NCI-H1417 treated with DMSO at 0.1 percent for 48 hours (cell line): ENCODE results near the gene BMS1.
"Not testable (repeated sequence)": the region's sequence is repeated elsewhere in the genome, so short reads cannot be mapped to it uniquely, and the experiment has no call there.

Source experiments
- DNase-seq: peaks from one replicate; lab custom pipeline; 2025; lab: John Stamatoyannopoulos, UW

The BMS1 gene

GRCh38 chr10:42795701-42796100 lies 13.1 kb downstream of the BMS1 start:
- no peak for DNase-seq

GRCh38 chr10:42801135-42801534 lies 18.5 kb downstream of the BMS1 start:
- DNase-seq: no peak

- DNase-seq: no peak
Measured at GRCh38 chr10:42802876-42803275, 20.3 kb downstream of the BMS1 start.

- no peak for DNase-seq
Measured at GRCh38 chr10:42809676-42810075, 27.1 kb downstream of the BMS1 start.

GRCh38 chr10:42812028-42812427 lies 29.4 kb downstream of the BMS1 start:
- DNase-seq: no peak

GRCh38 chr10:42813989-42814687 lies 31.5 kb downstream of the BMS1 start:
- DNase-seq: not testable (repeated sequence)

GRCh38 chr10:42816334-42816733 lies 33.7 kb downstream of the BMS1 start:
- not testable (repeated sequence) for DNase-seq

GRCh38 chr10:42816912-42817311 lies 34.3 kb downstream of the BMS1 start:
- DNase-seq: no peak

GRCh38 chr10:42817417-42817816 lies 34.8 kb downstream of the BMS1 start:
- DNase-seq: not testable (repeated sequence)

- DNase-seq: not testable (repeated sequence)
Measured at GRCh38 chr10:42826759-42827158, 44.2 kb downstream of the BMS1 start.

- DNase-seq: no peak
Measured at GRCh38 chr10:42827201-42827600, 44.6 kb downstream of the BMS1 start.

GRCh38 chr10:42828391-42828790 lies 45.8 kb downstream of the BMS1 start:
- DNase-seq: not testable (repeated sequence)

GRCh38 chr10:42830237-42830636 lies 47.6 kb downstream of the BMS1 start:
- no peak for DNase-seq

- DNase-seq: no peak
Measured at GRCh38 chr10:42836096-42836495, 53.5 kb downstream of the BMS1 start.

- DNase-seq: no peak
Measured at GRCh38 chr10:42836771-42837468, 54.3 kb downstream of the BMS1 start.

- not testable (repeated sequence) for DNase-seq
Measured at GRCh38 chr10:42844810-42845209, 62.2 kb downstream of the BMS1 start.

- not testable (repeated sequence) for DNase-seq
Measured at GRCh38 chr10:42847261-42847660, 64.7 kb downstream of the BMS1 start.

GRCh38 chr10:42850931-42851330 lies 68.3 kb downstream of the BMS1 start:
- no peak for DNase-seq

GRCh38 chr10:42859256-42859655 lies 76.7 kb downstream of the BMS1 start:
- no peak for DNase-seq

- DNase-seq: not testable (repeated sequence)
Measured at GRCh38 chr10:42860016-42860415, 77.4 kb downstream of the BMS1 start.

- not testable (repeated sequence) for DNase-seq
Measured at GRCh38 chr10:42862801-42863200, 80.2 kb downstream of the BMS1 start.

- no peak for DNase-seq
Measured at GRCh38 chr10:42864575-42864974, 82.0 kb downstream of the BMS1 start.

- DNase-seq: no peak
Measured at GRCh38 chr10:42865716-42866114, 83.1 kb downstream of the BMS1 start.
